ENCODE measurements around the gene MYBL2. TPM values are rescaled to one million over a fixed set of nuclear protein-coding genes. Genes with fewer than 3 reads are reported as not detected.

MYBL2 gene
- total and polyA plus RNA-seq, 2 donors from 2014 or later = 1.3 TPM; not detected in 1

DNA sequence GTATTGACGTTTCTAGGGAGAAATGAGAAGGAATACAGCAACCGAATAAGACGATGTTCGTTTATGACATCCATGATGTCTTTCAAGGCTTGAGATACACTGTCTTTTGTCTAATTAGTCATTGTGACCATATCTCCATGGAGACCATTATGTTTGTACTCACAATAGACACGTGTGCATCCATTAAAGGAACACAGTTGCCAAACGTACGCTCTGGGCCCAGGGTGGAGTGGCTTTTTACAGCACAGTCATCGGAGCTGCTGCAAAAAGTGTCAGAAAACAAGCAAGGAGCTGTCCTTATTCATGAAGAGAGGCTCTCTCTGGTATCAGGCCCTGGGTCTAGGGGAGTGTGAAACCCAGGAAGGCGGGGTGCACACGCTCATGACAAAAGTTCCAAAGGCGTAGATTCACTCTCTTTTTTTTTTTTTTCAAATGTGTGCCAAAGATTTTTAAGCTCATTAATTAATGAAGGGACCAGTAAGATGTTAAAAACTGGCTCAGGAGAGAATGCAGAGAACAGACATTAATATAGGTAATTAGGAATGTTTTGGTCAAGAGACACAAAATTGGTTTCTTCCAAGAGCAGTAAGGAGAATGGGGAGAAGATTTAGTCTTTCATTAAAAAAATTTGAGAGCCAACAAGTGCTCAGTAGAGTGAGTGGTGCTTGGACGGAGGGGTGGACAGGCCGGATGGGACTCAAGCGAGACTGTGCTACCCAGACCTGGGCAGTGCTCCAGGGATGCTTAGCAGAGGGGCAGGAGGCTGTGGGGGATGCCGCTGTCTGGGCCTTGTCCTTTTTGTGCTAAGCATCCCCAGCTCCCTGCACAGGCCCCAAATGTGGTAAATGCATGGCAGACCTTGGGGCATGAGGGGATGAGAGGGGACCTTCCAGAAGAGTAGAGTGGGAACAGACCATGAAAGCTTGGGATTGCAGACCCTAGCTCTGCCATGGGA, 94.7 kb downstream of the MYBL2 start:
- Histone ChIP-seq H3K27ac (ENCODE audit: low read depth in 2 of 2, low read length in 2 of 2) (no peak overlapping the region), H3K4me3 (ENCODE audit: low read length in 3 of 3) (no peak overlapping the region), H3K36me3 (ENCODE audit: control insufficient read depth in 2 of 3, insufficient read depth in 3 of 3, low read length in 3 of 3) (no peaks in the 10 kb centered on the region), H3K9me3 (ENCODE audit: control insufficient read depth in 2 of 3, insufficient read depth in 1 of 3, low read length in 3 of 3) (no peaks in the 10 kb centered on the region), H3K4me1 (ENCODE audit: control insufficient read depth in 2 of 3, insufficient read depth in 2 of 3, low read depth in 1 of 3, low read length in 3 of 3) (no peaks in the 10 kb centered on the region), H3K27me3 (ENCODE audit: control insufficient read depth, insufficient read depth, low read length) (no peaks in the 10 kb centered on the region), H3K9ac (ENCODE audit: low read length in 3 of 3) (no peak overlapping the region)
- intact Hi-C loops (cut with DNase I) = no loop called here
- no peak for FAIRE-seq
- DNase-seq = no peak
- TF ChIP-seq CTCF (IDR thresholded peaks at IDR 0.05; ENCODE audit: borderline replicate concordance, extremely low read depth, insufficient read depth) = no peak

DNA sequence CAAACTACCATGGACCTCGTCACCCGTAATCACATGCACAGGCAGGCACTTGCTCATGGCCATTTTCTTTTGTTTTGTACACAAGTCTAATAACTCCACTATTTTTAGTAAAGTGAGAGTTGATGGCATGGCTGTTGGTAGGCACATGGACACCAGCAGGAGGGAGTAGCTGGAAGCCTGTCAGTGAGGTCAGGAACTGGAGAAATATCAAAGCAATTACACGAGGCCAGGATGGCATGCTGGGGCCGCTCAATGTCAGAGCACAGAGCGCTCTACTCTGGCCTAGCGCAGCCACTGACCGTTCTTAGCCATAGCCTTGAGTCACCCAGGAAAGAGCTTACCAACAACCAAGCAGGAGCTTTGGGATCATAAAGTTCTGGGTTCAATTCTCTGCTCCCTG, 96.0 kb downstream of the MYBL2 start:
- Histone ChIP-seq H3K27me3 (ENCODE audit: control insufficient read depth, insufficient read depth, low read length) (no peaks in the 10 kb centered on the region), H3K27ac (ENCODE audit: low read depth in 2 of 2, low read length in 2 of 2) (no peak overlapping the region), H3K9me3 (ENCODE audit: control insufficient read depth in 2 of 3, insufficient read depth in 1 of 3, low read length in 3 of 3) (no peaks in the 10 kb centered on the region), H3K9ac (ENCODE audit: low read length in 3 of 3) (no peak overlapping the region), H3K36me3 (ENCODE audit: control insufficient read depth in 2 of 3, insufficient read depth in 3 of 3, low read length in 3 of 3) (no peaks in the 10 kb centered on the region), H3K4me3 (ENCODE audit: low read length in 3 of 3) (no peak overlapping the region), H3K4me1 (ENCODE audit: control insufficient read depth in 2 of 3, insufficient read depth in 2 of 3, low read depth in 1 of 3, low read length in 3 of 3) (no peaks in the 10 kb centered on the region)
- TF ChIP-seq CTCF (IDR thresholded peaks at IDR 0.05; ENCODE audit: borderline replicate concordance, extremely low read depth, insufficient read depth) = no peak
- FAIRE-seq (no peak), DNase-seq (no peak)
- intact Hi-C loops (cut with DNase I) = no loop called here

- FAIRE-seq = no peak
Measured at GRCh38 chr20:43765916-43766315, 99.0 kb downstream of the MYBL2 start.

More at GRCh38 chr20:43765916-43766315, 99.0 kb downstream of the MYBL2 start:
- Histone ChIP-seq H3K4me1 (ENCODE audit: control insufficient read depth in 2 of 3, insufficient read depth in 2 of 3, low read depth in 1 of 3, low read length in 3 of 3) (no peaks in the 10 kb centered on the region), H3K27me3 (ENCODE audit: control insufficient read depth, insufficient read depth, low read length) (no peaks in the 10 kb centered on the region), H3K36me3 (ENCODE audit: control insufficient read depth in 2 of 3, insufficient read depth in 3 of 3, low read length in 3 of 3) (no peaks in the 10 kb centered on the region), H3K9ac (ENCODE audit: low read length in 3 of 3) (no peak overlapping the region), H3K4me3 (ENCODE audit: low read length in 3 of 3) (no peak overlapping the region), H3K27ac (ENCODE audit: low read depth in 2 of 2, low read length in 2 of 2) (no peak overlapping the region), H3K9me3 (ENCODE audit: control insufficient read depth in 2 of 3, insufficient read depth in 1 of 3, low read length in 3 of 3) (no peaks in the 10 kb centered on the region)
- no peak for DNase-seq
- intact Hi-C loops (cut with DNase I) = no loop called here
- TF ChIP-seq CTCF (IDR thresholded peaks at IDR 0.05; ENCODE audit: borderline replicate concordance, extremely low read depth, insufficient read depth) = no peak

Other genes with a start within 250 kb of the MYBL2 start
- 131 TPM for gene SRSF6, start 209.2 kb upstream of the MYBL2 start, total RNA-seq
- gene SRSF6, start 209.2 kb upstream of the MYBL2 start, polyA plus RNA-seq (ENCODE audit: insufficient read depth, low read depth, low replicate concordance) = 84.9 TPM
- gene L3MBTL1, start 159.4 kb upstream of the MYBL2 start, total RNA-seq = 16.2 TPM
- 4.8 TPM for gene L3MBTL1, start 159.4 kb upstream of the MYBL2 start, polyA plus RNA-seq (ENCODE audit: insufficient read depth, low read depth, low replicate concordance)
- gene SGK2, start 108.1 kb upstream of the MYBL2 start, total RNA-seq = 42.9 TPM
- gene SGK2, start 108.1 kb upstream of the MYBL2 start, polyA plus RNA-seq (ENCODE audit: insufficient read depth, low read depth, low replicate concordance) = 95.1 TPM
- 35.2 TPM for gene IFT52, start 76.2 kb upstream of the MYBL2 start, total RNA-seq
- gene IFT52, start 76.2 kb upstream of the MYBL2 start, polyA plus RNA-seq (ENCODE audit: insufficient read depth, low read depth, low replicate concordance) = 27.0 TPM
- not detected for gene GTSF1L, start 59.9 kb downstream of the MYBL2 start, total RNA-seq
- not detected for gene GTSF1L, start 59.9 kb downstream of the MYBL2 start, polyA plus RNA-seq (ENCODE audit: insufficient read depth, low read depth, low replicate concordance)
- 5.9 TPM for gene TOX2, start 247.7 kb downstream of the MYBL2 start, total RNA-seq
- 4.7 TPM for gene TOX2, start 247.7 kb downstream of the MYBL2 start, polyA plus RNA-seq (ENCODE audit: insufficient read depth, low read depth, low replicate concordance)

Measured in kidney (tissue), 14 donors.